HEK293 (cell line): ENCODE measurements around the gene PLEKHG3.

ENCODE experiments used
- CTCF ChIA-PET: fragments of 350-600 bp; formaldehyde crosslinking; extraction: SDS; loops from one replicate; lab custom pipeline; 2021; ENCODE audit warnings: antibody characterized with exemption; lab: Yijun Ruan, JAX
- POLR2A ChIA-PET: fragments of 300-600 bp; formaldehyde crosslinking; extraction: SDS; loops from one replicate; lab custom pipeline; 2020; ENCODE audit warnings: antibody characterized with exemption, inconsistent platforms; lab: Yijun Ruan, JAX
- H3K27ac ChIP-seq: fragments of 200-500 bp; sonication (Bioruptor generic); 2 replicates; pipeline ENCODE4 v1.5.1; 2014; ENCODE audit warnings: low read depth, low read length, control low read depth, inconsistent platforms; ENCODE audit errors: extremely low read depth
- H3K36me3 ChIP-seq, 2 experiments: fragments of 200-500 bp in 1 of 2; sonication (Bioruptor generic) in 1 of 2; 1 replicate in 1 of 2; 2 replicates in 1 of 2; pipeline ENCODE4 v1.5.1; 2014 to 2017; ENCODE audit warnings: inconsistent platforms in 2 of 2, low read length in 2 of 2; ENCODE audit not compliant: control insufficient read depth in 2 of 2, insufficient read depth in 1 of 2
- H3K4me1 ChIP-seq: fragments of 200-500 bp; sonication (Bioruptor generic); 2 replicates; pipeline ENCODE4 v1.5.1; 2014; ENCODE audit warnings: mild to moderate bottlenecking, low read length, inconsistent platforms; ENCODE audit not compliant: control insufficient read depth, insufficient read depth
- H3K4me3 ChIP-seq: 2 replicates; pipeline ENCODE4 v1.5.1; 2011; ENCODE audit warnings: low read depth, mild to moderate bottlenecking, control low read depth, low read length, moderate library complexity
- H3K9me3 ChIP-seq: fragments of 200-500 bp; sonication (Bioruptor generic); 2 replicates; pipeline ENCODE4 v1.5.1; 2014; ENCODE audit warnings: low read depth, low read length, inconsistent platforms; ENCODE audit not compliant: control insufficient read depth, insufficient read depth
- GLIS2 ChIP-seq: fragments of 450-650 bp; formaldehyde crosslinking; IDR thresholded peaks from 2 replicates; pipeline ENCODE4 v1.5.1; 2016; ENCODE audit warnings: missing biosample characterization, missing genetic modification characterization
- HOXA7 ChIP-seq: sonication (generic); formaldehyde crosslinking; IDR thresholded peaks from 2 replicates; pipeline ENCODE4 v1.8.1; 2022; ENCODE audit warnings: missing genetic modification reagents, borderline replicate concordance
- KLF10 ChIP-seq: fragments of 450-650 bp; IDR thresholded peaks from 2 replicates; pipeline ENCODE4 v1.5.1; 2018; ENCODE audit warnings: missing biosample characterization, mild to moderate bottlenecking, missing genetic modification characterization
- KLF8 ChIP-seq: fragments of 450-650 bp; formaldehyde crosslinking; IDR thresholded peaks from 2 replicates; pipeline ENCODE4 v1.5.1; 2016; ENCODE audit warnings: missing biosample characterization, missing genetic modification characterization
- MEIS1 ChIP-seq: sonication (generic); formaldehyde crosslinking; IDR thresholded peaks from 2 replicates; pipeline ENCODE4 v1.8.1; 2022; ENCODE audit warnings: missing genetic modification reagents, mild to moderate bottlenecking, borderline replicate concordance
- MZF1 ChIP-seq: fragments of 450-650 bp; formaldehyde crosslinking; IDR thresholded peaks from 2 replicates; pipeline ENCODE4 v1.5.1; 2017; ENCODE audit warnings: missing biosample characterization, missing genetic modification characterization, borderline replicate concordance
- OVOL3 ChIP-seq: fragments of 450-650 bp; formaldehyde crosslinking; IDR thresholded peaks from 2 replicates; pipeline ENCODE4 v1.5.1; 2016; ENCODE audit warnings: missing biosample characterization, missing genetic modification characterization
- REST ChIP-seq: fragments of 450-650 bp; formaldehyde crosslinking; IDR thresholded peaks from 2 replicates; pipeline ENCODE4 v1.5.1; 2016; ENCODE audit warnings: missing biosample characterization, missing genetic modification characterization
- SCRT2 ChIP-seq: fragments of 450-650 bp; formaldehyde crosslinking; IDR thresholded peaks from 2 replicates; pipeline ENCODE4 v1.5.1; 2016; ENCODE audit warnings: missing biosample characterization, missing genetic modification characterization
- TCF7L2 ChIP-seq: IDR thresholded peaks from 2 replicates; pipeline ENCODE4 v1.6.1; 2011; ENCODE audit warnings: low read depth, mild to moderate bottlenecking, inconsistent platforms, low read length, moderate library complexity, borderline replicate concordance
- ZBTB26 ChIP-seq: fragments of 450-650 bp; formaldehyde crosslinking; optimal IDR thresholded peaks from 2 replicates; pipeline ENCODE3; 2016; ENCODE audit warnings: missing biosample characterization, mild to moderate bottlenecking, missing genetic modification characterization
- ZFP69B ChIP-seq: fragments of 450-650 bp; formaldehyde crosslinking; IDR thresholded peaks from 2 replicates; pipeline ENCODE4 v1.5.1; 2016; ENCODE audit warnings: missing biosample characterization, missing genetic modification characterization
- ZNF19 ChIP-seq: fragments of 450-650 bp; formaldehyde crosslinking; IDR thresholded peaks from 2 replicates; pipeline ENCODE4; 2016; ENCODE audit warnings: missing biosample characterization, missing genetic modification characterization, low read depth
- ZNF221 ChIP-seq: fragments of 450-650 bp; formaldehyde crosslinking; IDR thresholded peaks from 2 replicates; pipeline ENCODE4 v1.5.1; 2017; ENCODE audit warnings: missing biosample characterization, missing genetic modification characterization, borderline replicate concordance
- ZNF324 ChIP-seq: fragments of 450-650 bp; formaldehyde crosslinking; IDR thresholded peaks from 2 replicates; pipeline ENCODE4 v1.5.1; 2016; ENCODE audit warnings: missing biosample characterization, missing genetic modification characterization
- ZNF350 ChIP-seq: fragments of 450-650 bp; formaldehyde crosslinking; IDR thresholded peaks from 2 replicates; pipeline ENCODE4 v1.5.0; 2017; ENCODE audit warnings: missing biosample characterization, mild to moderate bottlenecking, missing genetic modification characterization
- ZNF449 ChIP-seq: fragments of 450-650 bp; formaldehyde crosslinking; IDR thresholded peaks from 2 replicates; pipeline ENCODE4 v1.5.1; 2017; ENCODE audit warnings: missing biosample characterization, mild to moderate bottlenecking, missing genetic modification characterization, moderate library complexity
- ZNF48 ChIP-seq: fragments of 450-650 bp; formaldehyde crosslinking; IDR thresholded peaks from 2 replicates; pipeline ENCODE4 v1.5.1; 2016; ENCODE audit warnings: missing biosample characterization, missing genetic modification characterization
- ZNF514 ChIP-seq: fragments of 450-650 bp; formaldehyde crosslinking; IDR thresholded peaks from 2 replicates; pipeline ENCODE4 v1.5.1; 2016; ENCODE audit warnings: missing biosample characterization, missing genetic modification characterization
- ZNF558 ChIP-seq: fragments of 450-650 bp; formaldehyde crosslinking; IDR thresholded peaks from 2 replicates; pipeline ENCODE4 v1.5.1; 2016; ENCODE audit warnings: missing biosample characterization, missing genetic modification characterization
- ZNF560 ChIP-seq: fragments of 450-650 bp; formaldehyde crosslinking; IDR thresholded peaks from 2 replicates; pipeline ENCODE4 v1.5.1; 2017; ENCODE audit warnings: missing biosample characterization, missing genetic modification characterization, borderline replicate concordance
- ZNF585B ChIP-seq: fragments of 450-650 bp; formaldehyde crosslinking; IDR thresholded peaks from 2 replicates; pipeline ENCODE4 v1.5.1; 2016; ENCODE audit warnings: missing biosample characterization, missing genetic modification characterization
- ZNF610 ChIP-seq: fragments of 450-650 bp; formaldehyde crosslinking; IDR thresholded peaks from 2 replicates; pipeline ENCODE4 v1.5.1; 2016; ENCODE audit warnings: missing biosample characterization, missing genetic modification characterization, borderline replicate concordance
- ZNF629 ChIP-seq: fragments of 450-650 bp; formaldehyde crosslinking; IDR thresholded peaks from 2 replicates; pipeline ENCODE4 v1.5.1; 2017; ENCODE audit warnings: missing biosample characterization, missing genetic modification characterization
- ZNF645 ChIP-seq: fragments of 450-650 bp; formaldehyde crosslinking; IDR thresholded peaks from 2 replicates; pipeline ENCODE4; 2016; ENCODE audit warnings: missing biosample characterization, missing genetic modification characterization
- ZNF704 ChIP-seq: fragments of 450-650 bp; formaldehyde crosslinking; IDR thresholded peaks from 2 replicates; pipeline ENCODE4 v1.5.1; 2016; ENCODE audit warnings: missing biosample characterization, missing genetic modification characterization
- ZNF791 ChIP-seq: fragments of 450-650 bp; formaldehyde crosslinking; IDR thresholded peaks from 2 replicates; pipeline ENCODE4 v1.5.1; 2016; ENCODE audit warnings: missing biosample characterization, missing genetic modification characterization
- ZSCAN23 ChIP-seq: fragments of 450-650 bp; formaldehyde crosslinking; IDR thresholded peaks from 2 replicates; pipeline ENCODE4 v1.5.1; 2016; ENCODE audit warnings: missing biosample characterization, missing genetic modification characterization

Gene PLEKHG3

GRCh38 chr14:64704143-64704742 is at the start of gene PLEKHG3:
Gene PLEKHG3, plus strand, starts transcription at chr14:64704424. Its CDS starts 23,208 bp downstream, at chr14:64727632.
- Histone ChIP-seq H3K4me1 (peaks cover 28% of the 10 kb centered on the region), H3K36me3 (no peaks in the 10 kb centered on the region), H3K9me3 (no peaks in the 10 kb centered on the region), H3K27ac (peak within 1 kb of the TSS; percentile 75; the same call in 1 of the 2 replicates), H3K4me3 (peak within 1 kb of the TSS; percentile 75)
- ChIA-PET CTCF (interaction anchor here (0.8 to 1.4 kb wide), 2 partner anchors 25 to 33 kb away, joined by 3 read pairs; no protein-coding TSS in a partner anchor), POLR2A (interaction anchor here (0.6 to 2.0 kb wide), 16 partner anchors 10 to 188 kb away, joined by 3 to 11 read pairs (median 4); partner anchors contain the start of gene HSPA2)
- TF ChIP-seq ZNF19 (no peak), SCRT2 (tag by site-specific recombination) (no peak), REST (tag by site-specific recombination) (peak; percentile 79), ZNF629 (tag by site-specific recombination) (0 out of 2 replicates have a peak, but pooled peaks have one; percentile 12), ZNF48 (no peak), ZSCAN23 (tag by site-specific recombination) (no peak), GLIS2 (tag by site-specific recombination) (peak; percentile 29), ZNF514 (tag by site-specific recombination) (no peak), ZNF645 (no peak), TCF7L2 (no peak), ZNF221 (tag by site-specific recombination) (no peak), ZNF324 (tag by site-specific recombination) (0 out of 2 replicates have a peak, but pooled peaks have one; percentile 30), ZNF558 (no peak), ZNF610 (no peak; the same call in 1 of the 2 replicates), ZNF449 (tag by site-specific recombination) (peak; percentile 68; the same call in 1 of the 2 replicates), HOXA7 (CRISPR knock-in tag) (no peak), ZNF704 (tag by site-specific recombination) (no peak), KLF10 (peak; percentile 59; the same call in 1 of the 2 replicates), ZFP69B (no peak), KLF8 (tag by site-specific recombination) (peak; percentile 72; the same call in 1 of the 2 replicates), MEIS1 (CRISPR knock-in tag) (no peak), ZNF560 (no peak), OVOL3 (tag by site-specific recombination) (no peak), ZNF585B (tag by site-specific recombination) (no peak), ZNF791 (tag by site-specific recombination) (no peak), ZBTB26 (tag by site-specific recombination) (peak; percentile 89), ZNF350 (no peak), MZF1 (tag by site-specific recombination) (peak; percentile 88)
